HG03521 (cell line): ENCODE results near the gene SIAE.

ENCODE experiments used
- ATAC-seq: cut with Tn5 transposase; IDR thresholded peaks from one replicate; pipeline ENCODE4 v1.9.1; 2021; ENCODE audit warnings: mild to moderate bottlenecking, moderate library complexity; ENCODE audit not compliant: unreplicated experiment

Gene SIAE

DNA sequence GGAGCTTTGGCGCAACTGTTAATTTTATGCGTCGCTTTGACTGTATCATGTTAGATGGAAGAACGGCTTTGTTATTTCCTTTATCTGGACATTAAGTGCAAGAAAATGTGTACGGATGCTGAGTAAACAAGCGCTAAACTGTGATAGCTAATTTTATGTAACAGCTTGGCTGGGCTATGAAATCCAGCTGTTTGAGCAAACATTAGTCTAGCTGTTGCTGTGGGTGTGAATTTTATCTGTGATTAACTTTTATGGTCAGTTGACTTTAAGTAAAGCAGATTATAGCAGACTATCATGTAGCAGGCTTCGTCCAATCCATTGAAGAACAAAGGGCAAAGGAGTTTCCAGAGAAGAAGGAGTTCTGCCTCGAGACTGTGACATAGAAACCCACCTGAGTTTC is 89.8 kb downstream of the SIAE start:
- ATAC-seq = no peak
